Activated CD4-positive, alpha-beta T cell treated with anti-CD3 and anti-CD28 coated beads for 48 hours (primary cell): ENCODE results near the gene RASSF1.

ENCODE experiments used
- DNase-seq: peaks from one replicate; pipeline ENCODE4 v3.0.0-alpha.2; 2020

The RASSF1 gene

GRCh38 chr3:50340448-50341329 lies at the start of gene RASSF1:
RASSF1 (minus strand) TSS chr3:50340836; CDS start chr3:50340805, 31 bp downstream.
- peak; percentile 82 for DNase-seq

GRCh38 chr3:50389414-50389767 lies 48.8 kb upstream of the RASSF1 start:
- no peak for DNase-seq

- no peak for DNase-seq
These were observed 48.2 kb upstream of the RASSF1 start for GRCh38 chr3:50388720-50389413.

GRCh38 chr3:50388016-50388719 lies 47.5 kb upstream of the RASSF1 start:
- DNase-seq = no peak

- DNase-seq = no peak
These were observed 45.1 kb upstream of the RASSF1 start for GRCh38 chr3:50385754-50386153.

- no peak for DNase-seq
These were observed 43.1 kb upstream of the RASSF1 start for GRCh38 chr3:50383750-50384149.

GRCh38 chr3:50382722-50383121 lies 42.1 kb upstream of the RASSF1 start:
- DNase-seq = no peak

GRCh38 chr3:50381383-50381782 lies 40.7 kb upstream of the RASSF1 start:
- DNase-seq = no peak

- no peak for DNase-seq
These were observed 39.9 kb upstream of the RASSF1 start for GRCh38 chr3:50380405-50381085.

GRCh38 chr3:50378757-50379156 lies 38.1 kb upstream of the RASSF1 start:
- DNase-seq = no peak

GRCh38 chr3:50378024-50378423 lies 37.4 kb upstream of the RASSF1 start:
- DNase-seq = no peak

GRCh38 chr3:50375258-50375931 lies 34.8 kb upstream of the RASSF1 start:
- DNase-seq = no peak

GRCh38 chr3:50374363-50375257 lies 34.0 kb upstream of the RASSF1 start:
- no peak for DNase-seq

GRCh38 chr3:50373146-50374051 lies 32.8 kb upstream of the RASSF1 start:
- no peak for DNase-seq

GRCh38 chr3:50372349-50372748 lies 31.7 kb upstream of the RASSF1 start:
- DNase-seq = no peak

- no peak for DNase-seq
These were observed 30.6 kb upstream of the RASSF1 start for GRCh38 chr3:50371133-50371685.

- DNase-seq = no peak
These were observed 30.0 kb upstream of the RASSF1 start for GRCh38 chr3:50370594-50370993.

GRCh38 chr3:50369012-50369670 lies 28.5 kb upstream of the RASSF1 start:
- no peak for DNase-seq

- no peak for DNase-seq
These were observed 25.2 kb upstream of the RASSF1 start for GRCh38 chr3:50365842-50366220.
